SK-N-SH treated with all-trans-retinoic acid at 6 μM for 48 hours (cell line): ENCODE measurements around the gene ATG12.

Experiments used
- ATAC-seq: fragments of 200-7000 bp; cut with Tn5 transposase; 3 replicates; pipeline ENCODE4 v1.9.1; 2020; ENCODE audit warnings: mild to moderate bottlenecking, moderate library complexity
- ARNTL ChIP-seq: fragments of 450-650 bp; formaldehyde crosslinking; IDR thresholded peaks from 2 replicates; pipeline ENCODE4 v1.5.0; 2020; ENCODE audit warnings: low read depth, mild to moderate bottlenecking, moderate library complexity, borderline replicate concordance
- BACH2 ChIP-seq: fragments of 250-450 bp; sonication (Bioruptor Pico); IDR thresholded peaks from 2 replicates; pipeline ENCODE4 v1.9.0; 2021; ENCODE audit warnings: mild to moderate bottlenecking, borderline replicate concordance
- CREB5 ChIP-seq: fragments of 250-450 bp; sonication (Bioruptor Pico); IDR thresholded peaks from 2 replicates; pipeline ENCODE4 v1.5.1; 2020; ENCODE audit warnings: low read depth, mild to moderate bottlenecking, moderate library complexity
- CSRNP3 ChIP-seq: fragments of 250-450 bp; sonication (Bioruptor Pico); IDR thresholded peaks from 2 replicates; pipeline ENCODE4 v1.5.1; 2021; ENCODE audit warnings: mild to moderate bottlenecking, moderate library complexity
- ESRRG ChIP-seq: fragments of 250-450 bp; sonication (Bioruptor Pico); IDR thresholded peaks from 2 replicates; pipeline ENCODE4 v1.6.1; 2021; ENCODE audit warnings: mild to moderate bottlenecking
- GLIS3 ChIP-seq: fragments of 250-450 bp; sonication (Bioruptor Pico); IDR thresholded peaks from 2 replicates; pipeline ENCODE4 v1.5.0; 2020; ENCODE audit warnings: mild to moderate bottlenecking, moderate library complexity
- ISL1 ChIP-seq: fragments of 250-450 bp; sonication (Bioruptor Pico); IDR thresholded peaks from 2 replicates; pipeline ENCODE4 v2.1.2; 2022; ENCODE audit warnings: mild to moderate bottlenecking, moderate library complexity
- OSR1 ChIP-seq: fragments of 250-450 bp; sonication (Bioruptor Pico); IDR thresholded peaks from 2 replicates; pipeline ENCODE4 v1.8.0; 2022; ENCODE audit warnings: moderate library complexity, mild to moderate bottlenecking, inconsistent platforms
- PATZ1 ChIP-seq: fragments of 250-450 bp; sonication (Bioruptor Pico); IDR thresholded peaks from 2 replicates; pipeline ENCODE4 v1.8.0; 2020; ENCODE audit warnings: mild to moderate bottlenecking, moderate library complexity, borderline replicate concordance
- POU6F1 ChIP-seq: fragments of 250-450 bp; sonication (Bioruptor Pico); IDR thresholded peaks from 2 replicates; pipeline ENCODE4 v1.8.0; 2021; ENCODE audit warnings: low read depth, mild to moderate bottlenecking, moderate library complexity, borderline replicate concordance
- PPARA ChIP-seq: fragments of 250-450 bp; sonication (Bioruptor Pico); IDR thresholded peaks from 2 replicates; pipeline ENCODE4 v1.5.0; 2020; ENCODE audit warnings: mild to moderate bottlenecking, borderline replicate concordance
- TOX ChIP-seq: fragments of 250-450 bp; sonication (Bioruptor Pico); IDR thresholded peaks from 2 replicates; pipeline ENCODE4 v1.8.0; 2021; ENCODE audit warnings: mild to moderate bottlenecking, moderate library complexity, borderline replicate concordance
- TSHZ2 ChIP-seq: fragments of 250-450 bp; sonication (Bioruptor Pico); IDR thresholded peaks from 2 replicates; pipeline ENCODE4 v1.5.0; 2020; ENCODE audit warnings: mild to moderate bottlenecking, moderate library complexity
- ZC3H10 ChIP-seq: fragments of 250-450 bp; sonication (Bioruptor Pico); IDR thresholded peaks from 2 replicates; pipeline ENCODE4 v1.5.1; 2021; ENCODE audit warnings: mild to moderate bottlenecking, moderate library complexity
- ZFP30 ChIP-seq: fragments of 450-650 bp; formaldehyde crosslinking; IDR thresholded peaks from 2 replicates; pipeline ENCODE4 v1.5.0; 2022; ENCODE audit warnings: mild to moderate bottlenecking, moderate library complexity
- ZNF565 ChIP-seq: fragments of 450-650 bp; formaldehyde crosslinking; conservative IDR thresholded peaks from 2 replicates; pipeline ENCODE4 v1.5.0; 2020; ENCODE audit warnings: low read depth, mild to moderate bottlenecking, moderate library complexity
- ZNF8 ChIP-seq: fragments of 450-650 bp; formaldehyde crosslinking; IDR thresholded peaks from 2 replicates; pipeline ENCODE4 v1.5.0; 2020; ENCODE audit warnings: mild to moderate bottlenecking, moderate library complexity

Gene ATG12

GRCh38 chr5:115815006-115815692 is 26.2 kb downstream of the ATG12 start:
- ATAC-seq = no peak
- TF ChIP-seq PATZ1 (CRISPR knock-in tag) (no peak), ISL1 (CRISPR knock-in tag) (no peak), CSRNP3 (CRISPR knock-in tag) (no peak), BACH2 (CRISPR knock-in tag) (no peak), ZNF8 (CRISPR knock-in tag) (no peak), TOX (CRISPR knock-in tag) (no peak), GLIS3 (CRISPR knock-in tag) (no peak), CREB5 (no peak), OSR1 (no peak), PPARA (CRISPR knock-in tag) (no peak), POU6F1 (CRISPR knock-in tag) (no peak)
- TF ChIP-seq, all 23 proteins: peak for 0

GRCh38 chr5:115813719-115814118 is 27.6 kb downstream of the ATG12 start:
- TF ChIP-seq BACH2 (CRISPR knock-in tag) (no peak), ESRRG (no peak), ISL1 (CRISPR knock-in tag) (no peak), ARNTL (CRISPR knock-in tag) (no peak), ZNF8 (CRISPR knock-in tag) (no peak), PATZ1 (CRISPR knock-in tag) (no peak), ZC3H10 (no peak), TSHZ2 (CRISPR knock-in tag) (no peak), ZNF565 (CRISPR knock-in tag) (no peak), ZFP30 (CRISPR knock-in tag) (no peak)
- ATAC-seq = no peak

- no peak for ATAC-seq
- TF ChIP-seq ARNTL (CRISPR knock-in tag) (no peak), POU6F1 (CRISPR knock-in tag) (no peak)
These were observed 29.0 kb downstream of the ATG12 start for GRCh38 chr5:115812372-115812771.
